C4-2B (cell line): Measurements from ENCODE around the gene BAHCC1.

Experiments
- CTCF ChIP-seq: fragments of 450-650 bp; conservative IDR thresholded peaks from 2 replicates; pipeline ENCODE4 v1.5.1; 2017; ENCODE audit warnings: mild to moderate bottlenecking
- ZFX ChIP-seq: fragments of 450-650 bp; IDR thresholded peaks from 2 replicates; pipeline ENCODE4 v1.6.1; 2017

- no peak for TF ChIP-seq CTCF
- TF ChIP-seq ZFX = no peak
These were observed 21.6 kb upstream of the BAHCC1 start for GRCh38 chr17:81373536-81374160.
